HG03571 (cell line): ENCODE measurements around the gene PPP1R9B.

ENCODE experiments used
- ATAC-seq: cut with Tn5 transposase; IDR thresholded peaks from one replicate; pipeline ENCODE4 v1.9.1; 2021; ENCODE audit not compliant: unreplicated experiment

Gene PPP1R9B

DNA sequence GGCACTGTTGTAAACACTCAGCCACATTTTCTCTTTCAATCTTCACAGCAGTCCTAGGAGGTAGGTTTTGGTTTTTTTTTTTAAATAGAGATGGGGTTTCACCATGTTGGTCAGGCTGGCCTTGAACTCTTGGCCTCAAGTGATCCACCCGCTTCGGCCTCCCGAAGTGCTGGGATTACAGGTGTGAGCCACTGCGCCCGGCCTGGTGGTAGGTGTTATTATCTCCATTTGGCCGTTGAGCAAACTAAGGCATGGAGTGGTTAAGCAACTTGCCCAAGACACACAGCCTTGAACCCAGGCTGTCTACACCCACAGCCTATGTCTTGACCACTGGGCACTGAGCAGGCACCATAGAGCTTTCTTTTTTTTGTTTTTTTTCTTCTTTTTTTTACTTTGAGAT lies 24.0 kb upstream of the PPP1R9B start:
- no peak for ATAC-seq

DNA sequence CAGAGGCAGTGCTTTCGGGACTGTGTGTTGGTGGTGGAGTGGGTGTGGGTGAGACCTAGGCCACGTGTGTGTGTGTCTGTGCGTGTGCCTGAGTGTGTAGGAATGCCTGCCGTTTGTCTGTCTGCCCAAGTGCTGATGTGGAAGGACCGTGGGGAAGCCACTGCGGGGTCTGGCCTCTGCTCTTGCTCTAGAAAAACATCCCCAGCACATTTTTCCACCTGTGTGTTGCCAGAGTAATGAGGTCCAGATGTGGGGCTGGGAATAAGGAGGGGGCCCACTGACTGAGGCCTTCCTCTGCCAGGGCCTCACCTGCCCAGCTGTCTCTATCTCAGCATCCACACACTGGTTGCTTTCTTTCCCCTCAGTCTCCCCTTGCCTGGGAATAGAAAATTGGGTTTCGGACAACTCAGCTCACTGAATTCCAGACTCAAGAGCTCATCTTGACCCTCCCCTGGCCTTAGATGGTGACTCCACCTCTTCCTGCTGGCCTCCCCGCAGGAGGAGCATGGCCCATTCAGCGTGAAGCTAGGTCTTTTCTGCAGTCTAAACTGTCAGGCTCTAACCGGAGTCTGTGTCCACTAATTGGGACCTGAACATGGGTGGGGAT lies 23.0 kb upstream of the PPP1R9B start:
- ATAC-seq = no peak

DNA sequence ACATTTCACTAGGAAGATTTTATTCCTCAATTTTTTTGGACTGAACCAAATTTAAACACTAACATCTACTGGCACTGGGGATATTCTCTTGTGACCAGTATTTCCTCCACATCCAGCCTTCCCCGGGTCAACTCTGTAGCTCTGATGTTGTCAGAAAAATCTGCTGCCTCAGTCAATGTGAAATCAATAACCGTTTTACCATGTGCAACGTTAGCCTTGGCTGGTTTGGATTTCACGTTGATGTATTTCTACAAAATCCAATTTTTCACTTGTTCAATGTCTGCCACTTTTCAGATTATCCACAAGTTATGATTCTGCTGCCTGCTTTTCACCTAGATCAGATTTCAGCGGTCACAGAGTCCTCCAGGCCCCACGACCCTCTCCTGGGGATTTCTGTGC lies 22.5 kb upstream of the PPP1R9B start:
- no peak for ATAC-seq

DNA sequence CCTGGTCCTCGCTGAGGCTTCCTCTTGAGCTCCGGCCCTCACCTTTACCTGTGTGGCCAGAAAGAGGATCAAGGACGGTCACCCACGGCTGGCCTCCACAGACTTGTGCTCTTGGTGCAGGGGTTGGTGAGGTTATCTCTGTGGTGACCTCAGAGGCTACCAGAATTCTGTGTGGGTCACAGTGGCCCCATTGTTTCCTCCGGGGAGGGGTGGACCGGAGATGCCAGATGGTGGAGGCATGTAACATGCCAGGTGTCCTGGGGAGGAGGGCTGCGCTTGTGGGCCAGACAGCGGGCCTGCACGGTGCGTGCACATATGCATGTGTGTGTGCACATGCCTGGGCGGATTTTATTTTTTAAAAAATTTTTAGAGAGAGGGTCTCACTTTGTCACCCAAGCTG lies 21.7 kb upstream of the PPP1R9B start:
- no peak for ATAC-seq

DNA sequence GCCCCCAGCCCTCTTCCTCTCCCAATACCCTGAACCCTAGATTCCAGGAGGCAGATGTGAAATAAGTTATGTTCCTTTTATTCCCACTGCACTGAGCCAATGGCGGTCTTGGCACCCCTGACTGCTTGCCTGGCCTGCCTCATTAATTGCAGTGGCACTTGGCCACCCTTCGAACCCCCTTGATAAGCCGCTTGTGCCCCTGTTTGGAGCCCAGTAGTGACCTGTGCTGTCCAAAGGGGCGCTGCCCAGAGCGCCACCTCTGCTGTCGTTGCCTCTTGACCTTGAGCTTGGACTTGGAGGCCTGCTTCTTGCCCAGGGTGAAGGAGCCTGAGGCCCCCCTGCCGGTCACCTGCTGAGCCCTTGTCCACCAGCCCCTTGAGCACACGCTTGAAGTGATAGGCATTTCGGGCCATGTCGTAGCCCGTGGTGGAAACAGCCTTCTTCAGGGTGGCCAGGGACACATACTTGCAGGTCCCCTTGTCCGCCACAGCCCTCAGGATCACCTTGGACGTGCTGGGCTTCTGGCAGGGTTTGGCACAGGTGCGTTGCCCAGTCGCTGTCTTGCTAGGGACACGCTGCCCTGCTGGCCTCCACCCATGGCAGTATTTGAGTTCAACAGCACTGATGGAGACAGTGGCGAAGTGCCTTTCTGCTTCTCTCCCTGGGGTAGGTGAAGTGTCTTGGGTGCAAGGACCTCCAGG lies 21.0 kb upstream of the PPP1R9B start:
- no peak for ATAC-seq

DNA sequence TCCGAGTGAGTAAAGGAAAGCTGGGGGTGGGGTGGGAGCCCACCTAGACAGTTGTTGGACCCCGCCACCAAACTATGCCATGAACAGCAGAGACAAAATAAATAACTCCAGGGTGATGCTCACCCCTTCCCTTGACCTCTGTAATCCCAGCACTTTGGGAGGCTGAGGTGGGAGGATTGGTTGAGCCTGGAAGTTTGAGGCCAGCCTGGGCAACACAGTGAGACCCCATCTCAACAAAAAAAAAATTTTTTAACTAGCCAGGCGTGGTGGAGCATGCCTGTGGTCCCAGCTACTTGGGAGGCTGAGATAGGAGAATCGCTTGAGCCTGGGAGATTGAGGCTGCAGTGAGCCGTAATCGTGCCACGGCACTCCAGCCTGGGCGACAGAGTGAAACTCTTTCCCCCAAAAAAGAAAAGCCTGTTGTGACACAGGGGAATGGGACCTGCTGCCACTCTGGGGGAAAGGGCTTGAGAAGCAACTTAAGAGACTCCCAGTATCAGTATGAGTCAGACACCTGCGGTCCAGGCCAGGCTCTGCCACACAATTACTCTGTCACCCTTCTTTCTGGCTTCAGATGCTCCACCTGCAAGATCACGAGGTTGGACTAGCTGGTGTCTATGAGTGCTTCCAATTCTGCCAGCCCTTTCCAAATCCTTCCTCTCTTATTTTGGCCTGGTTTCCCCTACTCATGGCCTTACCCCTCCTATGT lies 20.3 kb upstream of the PPP1R9B start:
- ATAC-seq = peak; percentile 64

DNA sequence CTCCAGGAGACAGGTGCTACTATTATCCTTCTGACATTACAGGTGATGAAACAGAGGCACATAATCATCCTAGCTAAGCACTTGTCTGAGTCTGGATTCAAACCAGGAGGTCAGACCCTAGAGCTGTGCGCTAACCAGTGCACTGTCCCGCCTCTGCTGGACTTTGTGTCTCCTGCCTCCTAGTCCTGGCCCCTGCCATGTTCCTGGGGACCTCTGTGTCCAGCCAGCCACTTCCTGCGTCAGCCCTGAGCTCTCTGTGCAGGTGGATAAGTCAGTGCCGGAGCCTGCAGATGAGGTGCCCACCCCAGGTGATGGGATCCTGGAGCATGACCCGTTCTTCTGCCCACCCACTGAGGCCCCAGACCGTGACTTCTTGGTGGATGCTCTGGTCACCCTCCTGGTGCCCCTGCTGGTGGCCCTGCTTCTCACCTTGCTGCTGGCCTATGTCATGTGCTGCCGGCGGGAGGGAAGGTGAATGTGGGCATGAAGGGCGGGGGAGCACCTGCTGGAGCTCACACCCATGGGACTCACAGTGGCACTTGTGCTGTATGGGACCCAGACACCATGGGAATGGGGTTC lies 19.5 kb upstream of the PPP1R9B start:
- ATAC-seq = no peak

DNA sequence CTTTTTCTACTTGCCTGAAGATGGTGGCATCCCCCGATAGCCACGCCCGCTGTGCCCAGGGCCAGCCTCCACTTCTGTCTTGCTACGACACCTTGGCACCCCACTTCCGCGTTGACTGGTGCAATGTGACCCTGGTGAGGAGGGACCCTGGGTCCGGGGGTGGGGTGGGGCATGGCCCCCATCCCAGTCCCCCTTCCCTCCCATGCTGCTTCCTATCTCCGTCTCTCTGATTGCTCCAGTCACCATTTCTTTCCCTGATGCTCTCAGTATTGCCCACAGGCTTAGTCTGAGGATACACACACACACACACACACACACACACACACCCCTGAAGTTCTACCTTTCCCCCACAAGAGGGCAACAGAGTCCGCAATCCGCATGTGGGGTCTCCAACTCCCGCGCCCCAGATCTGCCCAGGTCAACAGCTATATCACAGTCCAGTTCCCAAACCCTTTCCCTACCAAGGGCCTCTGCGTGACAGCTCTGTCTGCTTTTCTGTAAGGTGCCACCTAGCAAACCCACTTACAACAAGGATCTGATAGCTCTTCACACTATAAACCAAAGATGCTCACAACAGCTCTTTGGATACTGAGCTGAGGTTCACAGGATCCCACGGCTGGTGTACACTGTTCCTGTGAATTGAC lies 18.8 kb upstream of the PPP1R9B start:
- ATAC-seq = no peak

DNA sequence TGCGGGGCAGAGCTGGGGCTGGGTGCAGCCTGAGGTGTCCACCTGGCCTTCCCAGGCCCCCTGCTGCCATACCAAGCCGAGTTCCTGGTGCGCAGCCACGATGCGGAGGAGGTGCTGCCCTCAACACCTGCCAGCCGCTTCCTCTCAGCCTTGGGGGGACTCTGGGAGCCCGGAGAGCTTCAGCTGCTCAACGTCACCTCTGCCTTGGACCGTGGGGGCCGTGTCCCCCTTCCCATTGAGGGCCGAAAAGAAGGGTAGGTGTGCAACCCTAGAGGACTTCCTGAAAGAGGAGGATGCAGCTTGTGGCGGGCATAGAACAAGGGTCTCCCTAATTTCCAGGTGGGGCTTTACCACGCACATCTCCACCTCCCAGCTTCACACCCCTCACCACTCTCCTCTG lies 17.8 kb upstream of the PPP1R9B start:
- ATAC-seq = no peak

DNA sequence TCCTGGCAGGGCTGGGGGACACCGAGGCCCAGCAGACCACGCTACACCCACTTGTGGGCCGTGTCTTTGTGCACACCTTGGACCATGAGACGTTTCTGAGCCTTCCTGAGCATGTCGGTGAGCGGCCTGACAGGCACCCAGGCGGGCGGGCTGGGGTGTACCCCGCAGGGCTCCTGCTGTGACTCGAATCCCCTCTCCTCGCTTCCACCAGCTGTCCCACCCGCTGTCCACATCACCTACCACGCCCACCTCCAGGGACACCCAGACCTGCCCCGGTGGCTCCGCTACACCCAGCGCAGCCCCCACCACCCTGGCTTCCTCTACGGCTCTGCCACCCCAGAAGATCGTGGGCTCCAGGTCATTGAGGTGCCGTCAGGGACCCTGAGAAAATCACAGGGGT lies 16.9 kb upstream of the PPP1R9B start:
- no peak for ATAC-seq

DNA sequence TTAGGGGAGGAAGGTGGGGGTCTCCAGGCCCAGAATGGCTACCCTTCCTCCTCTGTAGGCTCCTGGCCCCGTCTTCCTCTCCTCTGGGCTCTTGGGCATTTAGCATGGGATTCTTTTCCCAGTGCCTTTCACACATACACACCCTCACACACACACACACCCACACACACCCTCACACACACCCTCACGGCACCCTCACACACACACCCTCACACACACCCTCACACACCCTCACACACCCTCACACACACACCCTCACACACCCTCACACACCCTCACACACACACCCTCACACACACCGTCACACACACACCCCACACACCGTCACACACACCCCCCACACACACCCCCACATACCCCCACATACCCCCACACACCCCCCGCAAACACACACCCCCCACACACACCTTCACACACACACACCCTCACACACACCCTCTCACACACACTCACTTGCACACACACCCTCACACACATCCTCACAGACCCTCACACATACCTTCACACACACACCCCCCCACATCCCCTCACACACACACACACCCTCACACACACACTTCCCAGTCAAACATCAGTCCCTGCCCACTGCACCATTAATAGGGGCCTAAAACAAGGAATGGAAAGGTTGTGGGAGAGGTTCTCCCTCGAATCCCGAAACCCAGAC lies 16.2 kb upstream of the PPP1R9B start:
- ATAC-seq = no peak

DNA sequence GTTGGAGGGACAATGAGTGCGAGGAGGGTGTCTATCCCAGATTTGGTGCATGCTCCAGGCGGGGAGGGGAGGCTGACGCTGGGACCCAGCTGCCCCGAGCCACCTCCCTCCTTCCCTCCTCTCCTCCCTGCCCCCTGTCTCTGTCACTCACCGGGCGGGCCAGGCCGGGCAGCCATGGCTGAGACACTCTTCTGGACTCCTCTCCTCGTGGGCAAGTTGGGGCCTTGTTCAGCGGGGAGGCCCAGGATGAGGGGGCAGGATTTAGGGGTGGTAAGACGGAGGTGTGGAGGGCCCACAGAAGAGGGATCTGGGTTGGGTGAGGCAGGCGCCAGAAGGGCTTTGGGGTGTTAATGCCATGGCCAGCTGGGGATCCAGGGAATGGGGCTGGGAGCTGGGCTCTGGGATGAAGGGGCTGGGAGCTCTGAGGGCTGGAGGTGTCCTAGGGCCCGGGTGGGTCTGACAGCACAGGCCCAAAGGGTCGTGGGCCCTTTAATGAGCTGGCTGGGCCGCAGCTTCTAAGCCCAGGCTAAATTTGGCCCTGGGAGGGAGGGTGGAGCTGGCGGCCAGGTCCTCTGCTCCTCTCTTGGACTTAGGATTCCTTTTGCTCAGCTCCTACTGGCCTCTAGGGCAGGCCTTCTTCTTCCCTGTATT lies 15.5 kb upstream of the PPP1R9B start, which contains the start of gene SGCA:
Gene SGCA (plus strand): TSS at position 139 of the 651 bp plus-strand sequence. CDS start 36 bp downstream, at position 175.
- no peak for ATAC-seq

DNA sequence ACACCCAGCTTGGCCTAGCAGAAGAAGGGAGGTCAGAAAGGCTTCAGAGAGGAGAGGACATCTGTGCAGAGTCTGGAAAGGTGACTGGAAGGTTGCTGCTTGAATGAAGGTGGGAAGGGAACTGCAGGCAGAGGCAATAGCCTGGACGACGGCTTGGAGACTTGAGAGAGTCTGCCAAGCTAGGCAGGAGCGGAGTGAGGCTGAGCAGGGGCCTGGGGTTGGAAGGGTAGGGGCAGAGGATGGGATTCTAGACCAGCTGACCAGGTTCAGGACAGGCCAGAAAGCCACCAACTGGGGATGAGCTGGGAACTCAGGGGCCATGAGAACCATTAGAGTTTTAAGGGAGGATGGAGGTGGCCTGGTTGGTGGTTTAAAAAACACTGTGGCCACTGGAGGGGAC lies 15.0 kb upstream of the PPP1R9B start:
- ATAC-seq = no peak

DNA sequence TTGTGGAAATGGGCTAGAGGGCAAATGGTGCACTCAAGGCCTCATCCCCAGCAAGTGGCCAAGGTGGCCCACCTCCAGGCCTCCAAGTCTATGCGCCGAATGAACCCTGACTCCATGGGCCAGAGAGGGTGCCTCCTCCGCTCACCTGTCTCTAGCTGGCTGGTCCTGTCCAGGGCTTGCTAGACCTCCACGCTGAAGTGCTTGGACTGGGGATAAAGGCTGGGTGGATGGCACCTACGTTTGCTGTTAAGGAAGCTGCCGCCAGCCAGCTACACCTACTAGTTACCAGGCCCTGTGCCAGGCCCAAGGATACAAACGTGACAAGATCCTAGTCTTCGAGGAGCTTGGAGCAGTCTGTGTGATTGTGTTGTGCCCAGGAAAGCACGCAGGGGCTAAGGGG lies 14.6 kb upstream of the PPP1R9B start:
- ATAC-seq = no peak

DNA sequence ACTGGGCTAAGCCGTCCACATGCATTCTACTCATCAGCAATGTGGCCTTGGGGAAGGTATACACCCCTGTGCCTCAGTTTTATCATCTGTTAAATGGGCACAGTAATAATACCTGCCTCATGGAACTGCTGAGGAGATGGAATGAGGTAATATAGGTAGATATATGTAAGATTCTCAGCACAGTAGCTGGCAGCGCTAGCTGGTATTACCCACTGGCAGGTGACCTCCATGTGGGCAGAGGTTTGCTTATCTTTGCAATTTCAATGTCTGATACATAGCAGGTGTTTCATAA lies 14.2 kb upstream of the PPP1R9B start:
- ATAC-seq = no peak

DNA sequence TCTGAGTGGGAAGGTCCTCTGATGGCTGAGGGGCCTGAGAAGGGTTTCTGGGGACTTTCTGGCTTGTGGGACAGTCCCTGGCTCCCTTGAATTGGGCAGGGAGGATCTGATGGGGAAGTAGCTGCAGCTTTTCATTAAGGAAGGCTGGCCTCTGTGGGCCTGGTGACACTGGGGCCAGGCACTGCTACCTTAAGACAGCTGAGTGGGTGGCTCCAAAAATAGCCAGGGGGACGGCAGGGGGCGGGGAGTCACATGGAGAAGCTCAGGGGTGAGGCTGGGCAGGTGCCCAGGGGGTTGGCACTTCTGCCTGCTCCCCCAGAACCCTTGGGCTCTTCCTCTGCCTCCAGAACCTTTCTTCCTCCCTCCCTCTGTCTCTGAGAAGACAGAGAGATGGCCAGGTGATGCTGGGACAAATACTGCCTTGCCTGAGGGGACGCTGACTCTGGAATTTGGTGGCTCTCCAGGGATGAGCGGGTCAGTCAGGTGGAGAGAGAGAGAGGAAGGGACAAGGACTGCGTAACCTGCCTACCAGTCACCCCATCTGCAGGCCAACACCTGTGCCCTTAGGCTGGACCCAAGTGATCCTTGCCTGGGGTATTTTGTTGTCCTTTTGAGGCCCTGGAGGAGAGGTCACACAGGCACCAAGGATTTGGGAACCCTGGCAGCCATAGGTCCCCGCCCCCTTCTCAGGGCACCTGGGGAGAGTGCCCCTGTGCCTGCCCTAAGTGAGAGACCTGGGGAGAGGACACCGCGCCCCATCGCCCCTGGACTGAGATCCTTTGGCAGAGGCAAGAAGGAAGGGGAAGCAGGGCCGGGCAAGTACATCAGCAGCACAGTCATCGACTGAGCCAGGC lies 13.6 kb upstream of the PPP1R9B start:
- ATAC-seq = no peak

DNA sequence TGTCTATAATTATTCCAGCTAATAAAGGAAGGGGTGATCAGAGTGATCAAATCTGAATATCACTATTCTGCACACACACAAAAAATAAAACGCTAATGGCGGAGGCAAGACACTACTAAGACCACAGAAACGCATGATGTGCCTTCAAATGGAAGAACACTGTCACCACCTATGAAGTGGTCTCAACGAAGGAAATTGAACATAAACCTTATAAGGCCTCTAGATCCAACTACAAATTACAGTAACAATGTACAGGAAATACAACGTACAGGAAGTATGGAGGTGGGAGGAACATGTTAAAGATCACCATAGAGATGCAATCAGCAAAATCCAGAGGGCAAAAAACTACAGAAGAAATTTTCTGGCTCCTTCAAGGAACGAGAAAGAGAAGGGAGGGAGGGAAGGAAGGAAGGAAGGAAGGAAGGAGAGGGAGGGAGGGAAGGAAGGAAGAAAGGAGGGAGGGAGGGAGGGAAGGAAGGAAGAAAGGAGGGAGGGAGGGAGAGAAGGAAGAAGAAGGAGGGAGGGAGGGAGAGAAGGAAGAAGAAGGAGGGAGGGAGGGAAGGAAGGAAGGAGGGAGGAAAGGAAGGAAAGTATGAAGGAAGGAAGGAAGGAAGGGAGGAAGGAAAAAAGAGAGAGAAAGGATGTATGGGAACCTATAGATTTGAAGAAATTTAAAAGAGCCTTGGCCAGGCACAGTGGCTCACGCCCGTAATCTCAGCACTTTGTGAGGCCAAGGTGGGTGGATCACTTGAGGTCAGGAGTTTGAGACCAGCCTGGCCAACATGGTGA lies 12.2 kb upstream of the PPP1R9B start:
- no peak for ATAC-seq

DNA sequence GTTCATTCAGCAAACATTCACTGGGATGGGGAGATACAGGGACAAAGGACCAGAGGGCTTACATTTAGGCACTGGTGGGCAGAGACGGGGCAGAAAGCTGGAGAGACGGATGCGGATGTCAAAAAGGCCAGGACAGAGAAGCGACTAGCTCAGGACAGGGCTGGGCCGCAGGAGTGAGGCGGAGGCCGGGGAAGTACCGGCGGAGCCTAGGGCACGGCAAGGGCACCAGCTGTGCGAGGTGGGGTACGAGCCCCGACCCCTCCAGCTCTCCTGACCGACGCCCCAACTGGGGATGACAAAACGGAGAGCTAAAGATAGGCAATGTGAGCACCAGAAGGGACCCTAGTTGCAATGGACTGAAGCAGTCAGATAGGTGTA lies 11.4 kb upstream of the PPP1R9B start:
- no peak for ATAC-seq
